Skeletal muscle satellite cell (primary cell): ENCODE data around the gene C19orf85.
A peak's percentile ranks its signal among the peaks of the same experiment; 100 is the strongest.

Source experiments
- H3K27me3 ChIP-seq: 2 replicates; pipeline ENCODE4 v1.7.0; 2013; ENCODE audit warnings: low read length; ENCODE audit not compliant: control insufficient read depth, insufficient read depth
- H3K36me3 ChIP-seq: 2 replicates; pipeline ENCODE4 v1.7.0; 2013; ENCODE audit warnings: mild to moderate bottlenecking, control low read depth, low read length; ENCODE audit not compliant: insufficient read depth
- H3K4me1 ChIP-seq: 2 replicates; pipeline ENCODE4 v1.7.0; 2013; ENCODE audit warnings: low read length; ENCODE audit not compliant: control insufficient read depth, insufficient read depth
- H3K4me2 ChIP-seq: 2 replicates; pipeline ENCODE4 v1.7.0; 2013; ENCODE audit warnings: mild to moderate bottlenecking, low read length
- H3K4me3 ChIP-seq: 2 replicates; pipeline ENCODE4 v1.7.0; 2013; ENCODE audit warnings: low read length
- H3K9ac ChIP-seq: 2 replicates; pipeline ENCODE4 v1.7.0; 2013; ENCODE audit warnings: mild to moderate bottlenecking, low read depth, low read length, moderate library complexity
- H3K9me3 ChIP-seq: replicated peaks from 2 replicates; pipeline ENCODE4 v1.7.0; 2013; ENCODE audit warnings: mild to moderate bottlenecking, control low read depth, low read length

Gene C19orf85

GRCh38 chr19:55441319-55441691 lies 23.2 kb downstream of the C19orf85 start:
- Histone ChIP-seq H3K36me3 (no peaks in the 10 kb centered on the region), H3K9me3 (no peaks in the 10 kb centered on the region), H3K4me3 (no peak overlapping the region), H3K9ac (no peak overlapping the region), H3K27me3 (peaks cover 64% of the 10 kb centered on the region), H3K4me2 (no peak overlapping the region), H3K4me1 (peaks cover 3% of the 10 kb centered on the region)

DNA sequence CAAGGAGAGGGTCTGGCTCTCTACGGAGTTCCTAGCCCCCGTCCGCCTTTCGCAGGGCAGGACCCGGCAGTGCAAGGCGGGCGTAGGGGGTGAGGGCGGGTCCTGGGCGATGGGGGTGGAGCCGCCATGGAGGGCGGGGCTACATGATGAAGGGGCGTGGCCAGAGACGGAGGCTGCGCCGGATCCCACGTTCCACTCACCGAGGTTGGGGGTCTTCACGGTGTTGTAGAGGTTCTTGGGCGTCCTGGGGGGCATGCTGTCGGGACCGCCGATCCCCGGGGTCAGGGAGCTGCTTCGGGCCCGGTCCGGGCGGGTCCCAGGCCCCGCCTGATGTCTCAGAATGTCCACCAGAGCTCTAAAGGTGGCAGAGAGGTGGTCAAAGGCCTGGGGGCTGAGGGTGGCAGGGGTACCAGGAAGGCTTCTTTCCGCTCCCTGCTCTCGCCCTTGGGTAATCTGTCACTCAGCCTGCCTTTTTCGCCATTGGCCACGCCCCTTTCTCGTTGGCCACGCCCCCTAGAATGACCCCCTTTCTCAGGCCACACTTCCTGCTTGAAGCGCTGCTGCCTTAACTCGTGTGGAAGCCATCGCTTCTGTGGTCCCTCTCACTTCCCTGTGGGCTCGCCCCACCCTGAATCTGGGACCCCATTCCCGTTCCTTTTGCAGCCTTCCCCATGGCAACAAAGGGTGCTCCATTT lies 24.0 kb downstream of the C19orf85 start:
- H3K4me2 ChIP-seq = peak overlapping the region; percentile 41
- H3K9ac ChIP-seq = no peak overlapping the region
- H3K27me3 ChIP-seq = peaks cover 60% of the 10 kb centered on the region
- H3K4me1 ChIP-seq = peaks cover 3% of the 10 kb centered on the region
- no peaks in the 10 kb centered on the region for H3K9me3 ChIP-seq
- H3K36me3 ChIP-seq = no peaks in the 10 kb centered on the region
- no peak overlapping the region for H3K4me3 ChIP-seq

DNA sequence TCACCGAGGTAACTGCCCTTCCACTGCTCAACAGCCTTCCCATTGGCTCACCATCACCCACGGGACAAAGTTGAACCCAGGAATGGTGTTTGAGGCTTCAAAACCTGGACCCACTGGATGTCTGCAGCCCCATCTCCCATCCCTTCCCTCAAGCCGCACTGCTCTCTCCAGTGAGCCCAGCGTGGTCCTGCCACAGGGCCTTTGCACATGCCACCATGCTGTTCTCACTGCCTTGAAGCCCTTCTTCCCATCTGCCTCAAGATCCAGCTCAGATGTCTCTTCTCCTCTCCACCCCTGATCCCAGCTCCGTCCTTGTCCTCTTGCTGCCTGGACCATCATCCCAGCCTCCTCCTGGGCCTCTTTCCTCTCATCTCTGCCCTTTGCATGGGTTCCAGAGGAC lies 25.5 kb downstream of the C19orf85 start:
- Histone ChIP-seq H3K36me3 (no peaks in the 10 kb centered on the region), H3K27me3 (peaks cover 47% of the 10 kb centered on the region), H3K4me2 (no peak overlapping the region), H3K9ac (no peak overlapping the region), H3K9me3 (no peaks in the 10 kb centered on the region), H3K4me1 (peaks cover 3% of the 10 kb centered on the region), H3K4me3 (no peak overlapping the region)

- H3K36me3 ChIP-seq = no peaks in the 10 kb centered on the region
- peaks cover 42% of the 10 kb centered on the region for H3K27me3 ChIP-seq
- H3K9me3 ChIP-seq = no peaks in the 10 kb centered on the region
- H3K4me2 ChIP-seq = no peak overlapping the region
- peaks cover 3% of the 10 kb centered on the region for H3K4me1 ChIP-seq
- no peak overlapping the region for H3K4me3 ChIP-seq
- H3K9ac ChIP-seq = no peak overlapping the region
Measured at GRCh38 chr19:55437410-55437809, 27.1 kb downstream of the C19orf85 start.

DNA sequence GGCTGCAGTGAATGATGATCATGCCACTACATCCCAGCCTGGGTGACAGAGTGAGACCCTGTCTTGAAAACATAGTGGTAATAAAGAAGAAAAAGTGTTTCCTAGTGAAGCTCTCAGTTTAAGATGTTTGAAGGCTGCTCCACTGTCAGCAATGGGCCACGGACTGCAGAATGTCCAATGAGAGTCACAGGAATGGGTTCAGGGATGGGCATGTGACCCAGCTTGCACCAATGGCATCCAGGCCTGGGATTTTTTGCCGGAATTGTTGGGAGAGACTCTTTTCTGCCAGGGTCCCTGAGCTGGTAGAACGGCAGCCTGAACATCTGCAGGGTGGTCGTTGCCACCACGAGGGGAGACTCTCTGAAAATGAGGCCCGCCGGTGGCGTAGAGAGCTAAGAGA lies 27.7 kb downstream of the C19orf85 start:
- H3K4me2 ChIP-seq = no peak overlapping the region
- no peak overlapping the region for H3K4me3 ChIP-seq
- H3K4me1 ChIP-seq = peaks cover 3% of the 10 kb centered on the region
- peaks cover 40% of the 10 kb centered on the region for H3K27me3 ChIP-seq
- no peak overlapping the region for H3K9ac ChIP-seq
- H3K9me3 ChIP-seq = no peaks in the 10 kb centered on the region
- no peaks in the 10 kb centered on the region for H3K36me3 ChIP-seq

GRCh38 chr19:55435020-55435419 lies 29.5 kb downstream of the C19orf85 start:
- no peak overlapping the region for H3K4me3 ChIP-seq
- no peaks in the 10 kb centered on the region for H3K9me3 ChIP-seq
- no peaks in the 10 kb centered on the region for H3K4me1 ChIP-seq
- H3K36me3 ChIP-seq = no peaks in the 10 kb centered on the region
- H3K27me3 ChIP-seq = peaks cover 22% of the 10 kb centered on the region
- no peak overlapping the region for H3K9ac ChIP-seq
- H3K4me2 ChIP-seq = no peak overlapping the region

DNA sequence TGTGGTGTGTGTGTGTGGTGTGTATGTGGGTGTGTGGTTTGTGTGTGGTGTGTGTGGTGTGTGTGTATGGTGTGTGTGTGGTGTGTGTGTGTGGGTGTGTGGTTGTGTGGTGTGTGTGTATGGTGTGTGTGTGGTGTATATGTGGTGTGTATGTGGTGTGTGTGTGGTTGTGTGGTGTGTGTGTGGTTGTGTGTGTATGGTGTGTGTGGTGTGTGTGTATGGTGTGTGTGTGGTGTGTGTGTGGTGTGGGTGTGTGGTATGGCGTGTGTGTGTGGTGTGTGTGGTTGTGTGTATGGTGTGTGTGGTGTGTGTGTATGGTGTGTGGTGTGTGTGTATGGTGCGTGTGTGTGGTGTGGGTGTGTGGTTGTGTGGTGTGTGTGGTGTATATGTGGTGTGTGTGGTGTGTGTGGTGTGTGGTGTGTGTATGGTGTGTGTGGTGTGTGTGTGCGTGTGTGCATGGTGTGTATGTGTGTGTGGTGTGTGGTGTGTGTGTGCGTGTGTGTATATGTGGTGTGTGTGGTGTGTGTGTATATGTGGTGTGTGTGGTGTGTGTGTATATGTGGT lies 30.1 kb downstream of the C19orf85 start:
- Histone ChIP-seq H3K36me3 (no peaks in the 10 kb centered on the region), H3K27me3 (peaks cover 18% of the 10 kb centered on the region), H3K4me2 (no peak overlapping the region), H3K4me3 (no peak overlapping the region), H3K9me3 (no peaks in the 10 kb centered on the region), H3K9ac (no peak overlapping the region), H3K4me1 (no peaks in the 10 kb centered on the region)

DNA sequence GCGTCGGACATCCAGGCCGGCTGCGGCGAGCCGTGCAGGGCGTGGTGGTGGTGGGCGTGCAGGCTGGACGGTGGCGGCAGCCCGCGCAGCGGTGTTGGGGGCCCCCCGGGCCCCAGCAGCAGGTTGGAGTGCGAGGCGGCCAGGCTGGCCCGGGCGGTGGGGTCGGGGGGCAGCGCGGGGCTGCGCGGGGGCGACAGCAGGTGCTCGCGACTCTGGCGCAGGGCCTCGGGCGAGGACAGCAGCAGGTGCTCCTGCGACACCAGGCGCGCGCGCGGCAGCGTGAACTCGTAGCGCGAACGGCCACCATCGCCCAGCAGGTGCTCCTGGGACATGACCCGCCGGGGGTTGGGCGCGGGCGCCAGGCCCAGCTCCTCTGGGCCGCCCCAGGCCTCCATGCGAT lies 31.3 kb downstream of the C19orf85 start:
- Histone ChIP-seq H3K36me3 (no peaks in the 10 kb centered on the region), H3K9me3 (no peaks in the 10 kb centered on the region), H3K4me2 (no peak overlapping the region), H3K4me3 (no peak overlapping the region), H3K4me1 (no peaks in the 10 kb centered on the region), H3K9ac (no peak overlapping the region), H3K27me3 (peaks cover 16% of the 10 kb centered on the region)

DNA sequence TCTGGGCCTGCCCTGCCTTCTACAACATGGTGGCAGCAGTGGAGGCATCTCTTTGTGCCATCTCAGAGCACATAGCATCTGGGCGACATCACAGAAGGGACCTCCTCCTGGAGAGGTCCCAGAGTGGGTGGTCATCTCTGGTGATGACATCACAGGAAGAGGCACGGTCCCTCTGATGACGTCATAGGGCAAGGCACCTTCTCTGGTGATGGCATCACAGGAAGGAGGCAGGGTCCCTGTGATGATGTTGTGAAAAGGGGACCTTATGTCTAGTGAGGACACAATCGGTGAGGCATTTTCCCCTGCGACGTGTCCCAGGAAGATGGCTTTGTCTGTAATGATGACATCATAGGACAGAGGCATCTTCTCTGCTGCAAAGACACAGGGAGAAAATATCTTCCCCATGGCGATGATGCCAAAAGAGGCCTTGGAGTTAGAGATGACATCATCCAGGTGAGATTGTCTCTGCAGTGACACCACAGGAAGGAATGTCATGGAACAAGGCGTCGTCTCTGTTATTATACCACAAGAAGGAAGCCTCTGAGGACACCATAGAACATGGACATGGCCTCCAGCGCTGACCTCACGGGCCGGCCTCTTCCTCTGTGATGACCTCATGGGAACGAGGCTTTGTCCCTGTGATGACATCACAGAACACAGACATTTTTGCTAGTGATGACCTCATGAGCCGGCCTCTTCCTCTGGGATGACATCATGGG lies 32.2 kb downstream of the C19orf85 start:
- Histone ChIP-seq H3K9ac (no peak overlapping the region), H3K36me3 (no peaks in the 10 kb centered on the region), H3K27me3 (peaks cover 16% of the 10 kb centered on the region), H3K4me2 (no peak overlapping the region), H3K9me3 (no peaks in the 10 kb centered on the region), H3K4me3 (no peak overlapping the region), H3K4me1 (no peaks in the 10 kb centered on the region)

GRCh38 chr19:55431183-55431582 lies 33.4 kb downstream of the C19orf85 start:
- peaks cover 15% of the 10 kb centered on the region for H3K27me3 ChIP-seq
- H3K4me2 ChIP-seq = no peak overlapping the region
- H3K9me3 ChIP-seq = no peaks in the 10 kb centered on the region
- H3K4me3 ChIP-seq = no peak overlapping the region
- H3K9ac ChIP-seq = no peak overlapping the region
- H3K36me3 ChIP-seq = no peaks in the 10 kb centered on the region
- no peaks in the 10 kb centered on the region for H3K4me1 ChIP-seq

DNA sequence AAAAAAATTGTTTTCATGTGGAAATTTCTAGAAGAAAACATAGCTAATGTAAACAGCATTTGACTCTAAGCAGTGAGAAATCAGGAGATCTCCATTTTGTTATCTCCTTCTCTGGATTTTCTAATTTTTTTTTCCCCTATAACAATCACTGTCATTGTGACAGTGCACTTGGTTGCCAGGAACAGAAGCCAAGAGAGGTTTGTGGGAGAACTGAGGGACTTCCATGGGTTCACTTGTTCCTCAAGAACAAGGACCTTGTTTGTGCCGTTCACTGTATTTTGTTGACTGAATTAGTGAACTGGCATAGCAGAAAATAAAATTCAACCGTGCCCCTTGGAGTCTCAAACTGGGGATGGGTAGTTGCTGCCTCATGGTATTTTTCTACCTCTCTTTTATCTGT lies 38.5 kb downstream of the C19orf85 start:
- no peak overlapping the region for H3K9ac ChIP-seq
- no peak overlapping the region for H3K4me3 ChIP-seq
- peaks cover 31% of the 10 kb centered on the region for H3K27me3 ChIP-seq
- no peaks in the 10 kb centered on the region for H3K4me1 ChIP-seq
- no peaks in the 10 kb centered on the region for H3K36me3 ChIP-seq
- no peaks in the 10 kb centered on the region for H3K9me3 ChIP-seq
- H3K4me2 ChIP-seq = no peak overlapping the region

DNA sequence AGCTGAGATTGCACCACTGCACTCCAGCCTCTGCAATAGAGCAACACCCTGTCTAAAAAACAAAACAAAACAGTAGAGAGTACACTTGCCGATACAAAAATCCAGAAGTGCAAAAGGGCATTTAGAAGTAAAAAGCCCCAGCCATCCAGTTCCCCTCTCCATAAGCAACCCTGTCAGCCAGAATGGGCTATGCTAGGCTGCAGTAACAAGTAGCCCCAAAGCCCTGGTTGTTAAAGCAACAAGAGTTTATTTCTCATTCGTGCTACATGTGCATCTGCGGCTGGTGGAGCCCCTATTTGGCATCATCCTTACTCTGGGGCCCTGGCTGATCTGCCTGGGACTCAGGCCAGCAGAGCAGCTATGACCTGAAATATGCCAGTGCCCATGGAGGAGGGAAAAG lies 40.0 kb downstream of the C19orf85 start:
- Histone ChIP-seq H3K4me1 (no peaks in the 10 kb centered on the region), H3K4me2 (no peak overlapping the region), H3K9me3 (no peaks in the 10 kb centered on the region), H3K4me3 (no peak overlapping the region), H3K36me3 (no peaks in the 10 kb centered on the region), H3K9ac (no peak overlapping the region), H3K27me3 (peaks cover 45% of the 10 kb centered on the region)
